OCI-LY3 (cell line): ENCODE data around the gene ARL8B.
A peak's percentile ranks its signal among the peaks of the same experiment; 100 is the strongest.

Source experiments
- H2AFZ ChIP-seq: fragments of 200-600, 300-600 bp; shearing (Covaris generic); 2 replicates; pipeline ENCODE4 v1.6.0; 2014; ENCODE audit warnings: antibody characterized with exemption, low read depth, low read length
- H3K27ac ChIP-seq: fragments of 200-600, 300-600 bp; sonication (generic); 2 replicates; pipeline ENCODE4 v1.5.1; 2014; ENCODE audit warnings: mild to moderate bottlenecking, low read length, moderate library complexity, mixed read lengths
- H3K27me3 ChIP-seq: fragments of 200-600, 300-600 bp; sonication (generic); 2 replicates; pipeline ENCODE4 v1.6.1; 2014; ENCODE audit warnings: low read depth, low read length, mixed read lengths
- H3K36me3 ChIP-seq: fragments of 200-600, 300-600 bp; sonication (generic); replicated peaks from 2 replicates; pipeline ENCODE3; 2014; ENCODE audit warnings: low read depth, low read length, mixed read lengths
- H3K4me1 ChIP-seq: fragments of 300-600, 200-600 bp; sonication (generic); 2 replicates; pipeline ENCODE4 v1.6.1; 2014; ENCODE audit warnings: low read length, mixed read lengths
- H3K4me2 ChIP-seq: fragments of 200-600, 300-600 bp; sonication (generic); 2 replicates; pipeline ENCODE4 v1.6.1; 2014; ENCODE audit warnings: low read length, mixed read lengths
- H3K4me3 ChIP-seq: fragments of 300-600, 200-600 bp; sonication (generic); 2 replicates; pipeline ENCODE4 v1.5.1; 2014; ENCODE audit warnings: antibody characterized with exemption, mild to moderate bottlenecking, low read length, moderate library complexity
- H3K79me2 ChIP-seq: fragments of 300-600, 200-600 bp; shearing (Covaris generic); 2 replicates; pipeline ENCODE4 v1.6.1; 2014; ENCODE audit warnings: mild to moderate bottlenecking, low read length, mixed read lengths
- H3K9ac ChIP-seq: fragments of 300-600, 200-600 bp; shearing (Covaris generic); 2 replicates; pipeline ENCODE4 v1.6.0; 2014; ENCODE audit warnings: mild to moderate bottlenecking, low read length, moderate library complexity
- H3K9me3 ChIP-seq: fragments of 200-600, 300-600 bp; shearing (Covaris generic); 2 replicates; pipeline ENCODE4 v1.6.1; 2014; ENCODE audit warnings: low read length, mixed read lengths; ENCODE audit not compliant: insufficient read depth
- H4K20me1 ChIP-seq: fragments of 200-600, 300-600 bp; sonication (generic); 2 replicates; pipeline ENCODE4 v1.6.1; 2016; ENCODE audit warnings: low read length, mixed read lengths; ENCODE audit not compliant: insufficient read depth
- CTCF ChIP-seq: fragments of 200-600, 300-600 bp; sonication (generic); IDR thresholded peaks from 2 replicates; pipeline ENCODE4 v1.5.1; 2014; ENCODE audit warnings: antibody characterized with exemption, low read length, low read depth
- EZH2phosphoT487 ChIP-seq: fragments of 200-600 bp; shearing (Covaris generic); IDR thresholded peaks from 2 replicates; pipeline ENCODE4 v1.6.1; 2018; ENCODE audit warnings: antibody characterized with exemption, mixed run types, low read depth

Gene ARL8B

GRCh38 chr3:5187156-5187919 is 65.2 kb downstream of the ARL8B start, which contains the start of gene EDEM1:
EDEM1 (plus strand) TSS chr3:5187707; CDS start chr3:5187806, 99 bp downstream.
- TF ChIP-seq CTCF, result no peak
- TF ChIP-seq EZH2phosphoT487, result no peak
- Histone ChIP-seq H4K20me1 (peaks cover 10% of the 10 kb centered on the region), H2AFZ (peak within 1 kb of the TSS; percentile 49; the same call in 1 of the 2 replicates), H3K79me2 (peaks cover 48% of the 10 kb centered on the region), H3K9me3 (no peaks in the 10 kb centered on the region), H3K4me1 (peaks cover 32% of the 10 kb centered on the region), H3K27ac (peak within 1 kb of the TSS; percentile 96), H3K27me3 (no peaks in the 10 kb centered on the region), H3K36me3 (peaks cover 17% of the 10 kb centered on the region), H3K4me2 (peak within 1 kb of the TSS; percentile 77), H3K9ac (peak within 1 kb of the TSS; percentile 100), H3K4me3 (peak within 1 kb of the TSS; percentile 95)

- Histone ChIP-seq H3K27ac (peak overlapping the region; percentile 96), H3K4me2 (peak overlapping the region; percentile 76), H3K9me3 (no peaks in the 10 kb centered on the region), H3K9ac (peak overlapping the region; percentile 100), H3K36me3 (peaks cover 19% of the 10 kb centered on the region), H2AFZ (no peak overlapping the region), H3K4me3 (peak overlapping the region; percentile 95), H3K79me2 (peaks cover 55% of the 10 kb centered on the region), H3K27me3 (no peaks in the 10 kb centered on the region), H4K20me1 (peaks cover 16% of the 10 kb centered on the region), H3K4me1 (peaks cover 39% of the 10 kb centered on the region)
- TF ChIP-seq EZH2phosphoT487 (no peak), CTCF (no peak)
These were observed 65.9 kb downstream of the ARL8B start for GRCh38 chr3:5187920-5188418.

GRCh38 chr3:5188419-5189221 is 66.5 kb downstream of the ARL8B start:
- Histone ChIP-seq H3K4me3 (peak overlapping the region; percentile 95), H3K9ac (peak overlapping the region; percentile 100), H4K20me1 (peaks cover 19% of the 10 kb centered on the region), H3K36me3 (peaks cover 22% of the 10 kb centered on the region), H2AFZ (no peak overlapping the region), H3K4me1 (peaks cover 44% of the 10 kb centered on the region), H3K79me2 (peaks cover 61% of the 10 kb centered on the region), H3K27ac (peak overlapping the region; percentile 96), H3K9me3 (no peaks in the 10 kb centered on the region), H3K4me2 (peak overlapping the region; percentile 76), H3K27me3 (no peaks in the 10 kb centered on the region)
- no peak for TF ChIP-seq EZH2phosphoT487
- no peak for TF ChIP-seq CTCF
